ENCODE results near the gene BCL6B. TPM values are rescaled to one million over a fixed set of nuclear protein-coding genes. Genes with fewer than 3 reads are reported as not detected.

Gene BCL6B
- total and polyA plus RNA-seq, 2 of the 4 experiments (the other 2 are of a cell fraction), result not detected

- H3K4me3 ChIP-seq (ENCODE audit: insufficient read depth, low read depth, low read length), result no peak overlapping the region
- no peak overlapping the region for H3K18ac ChIP-seq (ENCODE audit: low read depth, low read length)
- H3K4me1 ChIP-seq (ENCODE audit: control insufficient read depth, insufficient read depth, low read length), result no peaks in the 10 kb centered on the region
- H4K8ac ChIP-seq (ENCODE audit: low read depth in 2 of 2, low read length in 2 of 2), result no peak overlapping the region
- no peak for TF ChIP-seq NFE2L2 (IDR thresholded peaks at IDR 0.05; ENCODE audit: low read depth, low read length)
- no peak for TF ChIP-seq CEBPB (IDR thresholded peaks at IDR 0.05; ENCODE audit: low read depth, low read length)
- TF ChIP-seq SMC3 (IDR thresholded peaks at IDR 0.05; ENCODE audit: low read depth, low read length), result no peak
- TF ChIP-seq RAD21 (IDR thresholded peaks at IDR 0.05; ENCODE audit: low read length), result no peak
- H2BK15ac ChIP-seq (ENCODE audit: low read depth, low read length), result no peak overlapping the region
- H3K36me3 ChIP-seq (ENCODE audit: control insufficient read depth, insufficient read depth, low read length), result no peaks in the 10 kb centered on the region
- H3K9me1 ChIP-seq (ENCODE audit: insufficient read depth, low read length), result no peaks in the 10 kb centered on the region
- H3K79me1 ChIP-seq (ENCODE audit: low read depth in 1 of 2, low read length in 2 of 2), result no peaks in the 10 kb centered on the region
- no peak overlapping the region for H3K14ac ChIP-seq (replicated peaks; ENCODE audit: low read depth, low read length)
- H2AK5ac ChIP-seq (ENCODE audit: low read depth, low read length), result no peak overlapping the region
- intact Hi-C loops (cut with micrococcal nuclease), result no loop called here
- dilution Hi-C loops (cut with HindIII; ENCODE audit: low sequenced_read_pairs, unreplicated experiment), result no loop called here
- no peak overlapping the region for H4K5ac ChIP-seq (ENCODE audit: low read depth, low read length)
- peaks cover 17% of the 10 kb centered on the region for H3K27me3 ChIP-seq (ENCODE audit: control insufficient read depth, insufficient read depth, low read length)
- POLR2A ChIA-PET (ENCODE audit: unreplicated experiment), result no interaction called here
- H3K27ac ChIP-seq (ENCODE audit: insufficient read depth, low read length), result no peak overlapping the region
- H4K20me1 ChIP-seq (ENCODE audit: insufficient read depth, low read length), result no peaks in the 10 kb centered on the region
- CTCF ChIA-PET, result no interaction called here
- H2AK9ac ChIP-seq (replicated peaks; ENCODE audit: low read depth, low read length, poor library complexity), result no peak overlapping the region
- H3K23ac ChIP-seq (ENCODE audit: low read depth, low read length), result no peak overlapping the region
- no peak overlapping the region for H3K4ac ChIP-seq (ENCODE audit: low read depth, low read length)
- H3K4me2 ChIP-seq (ENCODE audit: low read depth, low read length), result no peak overlapping the region
- no peak overlapping the region for H2BK5ac ChIP-seq (ENCODE audit: low read depth, low read length, poor library complexity, severe bottlenecking)
- no peak overlapping the region for H2BK20ac ChIP-seq (ENCODE audit: low read depth, low read length)
- peaks cover 5% of the 10 kb centered on the region for H3K9me3 ChIP-seq (ENCODE audit: control insufficient read depth, insufficient read depth, low read length)
- WGBS, 2 experiments (ENCODE audit: extremely low coverage in 2 of 2, insufficient read length in 1 of 2), result no CpG with 5 or more reads among the region's 3 CpGs
- in situ Hi-C loops (cut with MboI; ENCODE audit: low sequenced_read_pairs), result loop anchor here (25.0 kb wide), 1 partner anchor 467 kb away; the partner anchor contains the start of gene TNFSF12
- no peak overlapping the region for H2BK120ac ChIP-seq (ENCODE audit: low read depth, low read length)
- DNase-seq (no peak), ATAC-seq (ENCODE audit: low read depth) (no peak)
- H3K56ac ChIP-seq (ENCODE audit: extremely low read depth, insufficient read depth, low read length), result no peak overlapping the region
- H2AFZ ChIP-seq (replicated peaks; ENCODE audit: low read length, poor library complexity), result no peak overlapping the region
- no peak overlapping the region for H4K91ac ChIP-seq (ENCODE audit: insufficient read depth, low read depth, low read length)
- no peak overlapping the region for H3K9ac ChIP-seq (ENCODE audit: low read depth, low read length)
- BruUV-seq (replicated peaks), result no TSS peak
These were observed 47.9 kb downstream of the BCL6B start for GRCh38 chr17:7070712-7071111.
